ENCODE results near the gene PTGER2.

PTGER2 gene

DNA sequence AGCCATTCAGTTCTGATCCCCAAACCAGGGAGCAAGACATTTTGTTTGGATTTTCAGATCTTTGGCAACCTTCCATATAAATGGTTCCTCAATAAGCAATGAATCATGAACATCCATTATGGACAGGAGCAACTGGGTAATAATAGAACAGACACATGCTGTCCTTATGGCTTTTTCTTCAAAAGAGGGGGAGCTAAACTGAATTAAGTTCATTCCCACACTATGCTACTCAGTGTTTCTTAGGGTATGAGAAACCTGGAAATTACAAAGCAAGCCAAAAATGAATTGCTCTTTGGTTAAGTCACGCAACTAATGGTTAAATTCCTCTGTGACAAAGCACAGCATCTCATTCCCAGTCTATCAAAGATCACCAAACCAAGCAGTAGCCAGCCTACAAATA lies 51.0 kb downstream of the PTGER2 start:
- peak; percentile 9 for FAIRE-seq

DNA sequence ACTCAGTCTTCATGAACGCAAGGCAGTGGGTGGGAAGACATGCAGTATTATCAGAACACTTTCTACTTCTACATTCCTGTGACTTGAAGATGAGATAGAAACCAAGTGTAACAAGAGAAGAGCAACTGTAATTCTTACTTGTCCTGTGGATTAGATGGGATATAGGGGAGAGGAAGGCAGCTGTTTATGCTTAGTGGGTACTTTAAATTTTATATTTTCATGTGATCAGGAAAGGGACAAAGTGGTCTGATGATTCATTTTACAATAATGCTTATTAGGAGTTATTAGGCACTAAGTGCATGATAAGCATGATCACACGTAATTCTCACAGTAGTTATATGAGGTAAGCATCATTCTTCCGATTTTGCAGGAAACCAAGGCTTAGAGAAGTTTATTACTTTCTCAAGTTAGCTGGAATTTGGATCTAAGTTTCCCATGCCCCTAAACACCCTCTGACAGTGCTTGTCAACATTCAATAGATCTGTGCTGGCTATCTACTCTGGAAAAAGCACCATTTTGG lies 52.7 kb downstream of the PTGER2 start:
- FAIRE-seq, result peak; percentile 80
- DNase-seq (ENCODE audit: insufficient read length, low spot score), result no peak

More for the DNA sequence above, 51.0 kb downstream of the PTGER2 start:
- no peak for DNase-seq (ENCODE audit: insufficient read length, low spot score)

DNA sequence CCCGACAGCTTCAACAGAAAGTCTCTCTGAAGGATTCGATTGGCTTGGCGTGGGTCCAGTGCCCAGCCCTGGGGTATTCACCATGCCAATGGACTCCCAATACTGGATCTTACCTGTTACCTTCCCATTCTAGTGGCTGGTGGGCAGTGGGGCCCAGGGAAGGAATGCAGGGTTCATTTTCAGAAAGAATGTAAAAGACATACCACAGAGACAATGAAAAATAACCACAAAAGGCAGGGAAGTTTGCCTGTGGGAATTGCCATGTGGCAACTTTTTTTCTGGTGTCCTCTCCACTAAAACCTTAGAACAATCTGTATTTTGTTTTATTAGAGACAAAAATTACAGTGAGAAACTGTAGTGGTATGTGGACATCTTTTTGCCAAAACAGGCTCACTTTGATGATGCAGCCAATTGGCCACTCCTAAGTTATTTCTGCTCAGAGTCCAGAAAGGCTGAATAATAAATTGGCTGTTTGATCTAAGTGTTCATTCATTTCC lies 55.2 kb downstream of the PTGER2 start:
- FAIRE-seq, result no peak
- no peak for DNase-seq (ENCODE audit: insufficient read length, low spot score)

DNA sequence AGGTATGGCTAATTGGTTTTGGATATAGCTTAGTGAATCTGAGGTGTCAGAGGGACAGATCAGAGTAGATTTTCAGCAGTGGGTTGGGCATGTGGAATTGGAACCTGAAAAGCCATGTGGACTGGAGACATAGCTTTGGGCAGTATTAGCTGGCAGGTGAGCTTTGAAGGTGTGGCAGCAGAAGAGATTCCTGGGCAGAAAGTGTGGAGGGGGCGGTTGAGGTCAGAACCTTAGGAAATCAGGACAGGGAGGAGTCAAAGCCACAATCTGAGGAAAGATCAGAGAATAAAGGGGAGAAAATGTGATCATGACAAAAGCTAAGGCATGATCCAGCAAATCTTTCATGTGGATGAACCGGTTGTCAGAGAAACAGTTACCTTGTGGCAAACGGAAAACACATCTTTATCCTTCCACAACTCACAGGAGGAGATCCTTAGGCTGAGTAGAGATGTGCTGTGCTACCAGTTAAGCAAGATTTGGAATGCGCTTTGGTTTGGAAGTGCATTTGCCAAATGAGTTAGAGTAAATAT lies 56.4 kb downstream of the PTGER2 start:
- FAIRE-seq, result peak; percentile 89
- no peak for DNase-seq (ENCODE audit: insufficient read length, low spot score)

DNA sequence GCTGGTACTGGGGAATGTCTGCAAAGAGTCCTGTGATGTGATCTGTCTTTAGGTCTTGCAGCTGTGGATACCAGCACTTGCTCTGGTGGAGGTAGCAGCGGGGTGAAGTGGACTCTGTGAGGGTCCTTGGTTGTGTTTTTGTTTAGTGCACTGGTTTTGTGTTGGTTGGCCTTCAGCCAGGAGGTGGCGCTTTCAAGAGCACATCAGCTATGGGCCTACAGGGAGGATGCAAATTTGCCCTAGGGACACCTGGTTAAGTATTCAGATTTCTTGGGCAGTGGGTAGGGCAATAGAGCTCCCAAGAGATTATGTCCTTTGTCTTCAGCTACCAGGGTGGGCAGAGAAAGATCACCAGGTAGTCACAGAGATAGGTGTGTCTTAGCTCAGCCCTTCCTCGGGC lies 63.8 kb downstream of the PTGER2 start:
- no peak for DNase-seq (ENCODE audit: insufficient read length, low spot score)
- FAIRE-seq, result peak; percentile 64
